GM12891 (cell line): ENCODE measurements around the gene THAP7.

ENCODE experiments used
- PAX5 ChIP-seq: IDR thresholded peaks from 2 replicates; pipeline ENCODE4 v1.6.1; 2011; ENCODE audit warnings: low read length, moderate library complexity, mild to moderate bottlenecking; ENCODE audit not compliant: insufficient read depth, severe bottlenecking
- POLR2A ChIP-seq: IDR thresholded peaks from 2 replicates; pipeline ENCODE4 v1.6.1; 2011; ENCODE audit warnings: low read depth, low read length, control low read depth
- POLR2AphosphoS5 ChIP-seq: IDR thresholded peaks from 2 replicates; pipeline ENCODE4 v1.6.1; 2011; ENCODE audit warnings: low read depth, low read length, control low read depth
- SPI1 ChIP-seq: IDR thresholded peaks from 2 replicates; pipeline ENCODE4 v1.6.1; 2011; ENCODE audit warnings: low read depth, low read length, control low read depth
- TAF1 ChIP-seq: IDR thresholded peaks from 2 replicates; pipeline ENCODE4 v1.6.1; 2011; ENCODE audit warnings: low read depth, low read length, control low read depth

DNA sequence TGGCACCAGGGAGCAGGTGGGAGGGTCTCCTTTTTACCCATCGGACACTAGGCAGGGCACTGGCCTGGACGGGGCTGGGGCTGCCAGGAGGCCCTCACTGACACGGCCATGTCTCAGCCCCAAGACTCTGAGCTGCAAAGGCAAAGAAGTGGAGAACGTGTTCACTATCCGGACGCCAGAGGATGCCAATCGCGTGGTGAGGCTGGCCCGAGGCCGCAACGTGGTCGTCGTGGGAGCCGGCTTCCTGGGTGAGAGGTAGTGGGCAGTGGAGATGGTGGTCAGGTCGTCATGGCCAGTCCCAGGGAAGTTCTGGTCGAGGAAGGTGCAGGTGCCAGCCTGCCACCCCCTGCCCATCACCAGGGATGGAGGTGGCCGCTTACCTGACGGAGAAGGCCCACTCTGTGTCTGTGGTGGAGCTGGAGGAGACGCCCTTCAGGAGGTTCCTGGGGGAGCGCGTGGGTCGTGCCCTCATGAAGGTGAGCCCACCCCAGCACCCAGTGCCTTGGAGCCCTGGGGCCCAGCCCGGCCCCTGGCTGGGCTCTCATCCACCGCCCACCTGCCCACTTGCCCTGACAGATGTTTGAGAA is 25.5 kb downstream of the THAP7 start:
- TF ChIP-seq POLR2AphosphoS5 (no peak), POLR2A (no peak), PAX5 (no peak), SPI1 (no peak), TAF1 (no peak)
